Pancreas (tissue), 10 donors: ENCODE measurements around the gene USHBP1. TPM values are rescaled to one million over a fixed set of nuclear protein-coding genes. Genes with fewer than 3 reads are reported as not detected.

ENCODE experiments used
- ATAC-seq, 4 donors: fragments of 200-7000 bp; cut with Tn5 transposase; one replicate each; pipeline versions ENCODE4 v1.8.0 to v1.9.1; 2020; ENCODE audit warnings: mild to moderate bottlenecking in 4 of 4, moderate library complexity in 4 of 4
- DNase-seq, 6 donors: peaks; one replicate each; pipeline ENCODE4 v3.0.0-alpha.2; 2020
- FAIRE-seq: peaks from 2 replicates; lab custom pipeline; 2012; peaks lifted over from hg19 to GRCh38; lab: Jason Lieb, UNC
- H3K27ac ChIP-seq, 4 donors: fragments of 200-600 bp; sonication (generic); 1 replicate in 3 of 4; 2 replicates in 1 of 4; pipeline versions ENCODE4 v1.5.0 to v1.8.0; 2020
- H3K27me3 ChIP-seq, 4 donors: fragments of 200-600 bp; one replicate each; pipeline ENCODE4 v1.8.0; 2021
- H3K36me3 ChIP-seq, 3 donors: fragments of 200-600 bp; sonication (generic) in 1 of 3; one replicate each; pipeline versions ENCODE4 v1.5.0 to v1.8.0; 2020 to 2021
- H3K4me1 ChIP-seq, 3 donors: fragments of 200-600 bp; one replicate each; pipeline ENCODE4 v1.8.0; 2021
- H3K4me3 ChIP-seq, 4 donors: fragments of 200-600 bp; sonication (generic) in 2 of 4; one replicate each; pipeline versions ENCODE4 v1.5.0 to v1.8.0; 2020 to 2021
- H3K9me3 ChIP-seq, 4 donors: fragments of 200-600 bp; one replicate each; pipeline ENCODE4 v1.8.0; 2021
- WGBS, 2 donors: extraction: QIAGEN DNeasy Blood & Tissue Kit; methylation state at CpG; one replicate each; pipeline ENCODE4 v1.1.7; 2013; 5-methylcytosine and 5-hydroxymethylcytosine counted together
- intact Hi-C, 3 donors: fragments of 100-400 bp; cut with DNase I; formaldehyde crosslinking; loops; one replicate each; pipeline versions ENCODE4 v1.11.1 to v1.14.2; 2022
- polyA plus RNA-seq, 2 donors: library from polyadenylated mRNA; stranded (reverse); fragments of 200-250 nt; gene quantifications; one replicate each; pipeline ENCODE4 v1.2.3, GENCODE V29; 2013
- total RNA-seq, 6 donors: library from RNA; stranded (reverse); fragmentation: NEBNext Ultra II Directional in 4 of 6; extraction: Animal tissue kit (Norgen Biotek cat#: 25700) in 4 of 6; gene quantifications; one replicate each; pipeline versions ENCODE4 v1.2.1 to v1.2.4, GENCODE V29; 2021 to 2023
- TF ChIP-seq, protein P1 (sequence below), 4 donors: fragments of 200-600 bp; sonication (generic) in 3 of 4; IDR thresholded peaks; one replicate each; pipeline versions ENCODE4 v1.5.0 to v1.8.0; 2021; ENCODE audit warnings: antibody characterized with exemption in 4 of 4
- donor health status: healthy with polysubstance abuse.
- donor health status: DM: no; HTN: no; CAD: no; lungs with moderate emphysema.
- donor health status: DM: no; HTN: no; CAD: no.
- donor health status: control.
- donor health status: control.
- donor health status: Bipolar disorder and iron deficiency.
- donor health status: DM: yes; HTN: yes; CAD: no.
- donor health status: DM: no; HTN: no; CAD: no.
- donor health status: DM: no; HTN: no; CAD: no.
- donor health status: DM: yes; HTN: yes; CAD: no.

Gene USHBP1
- total and polyA plus RNA-seq, 8 donors, result 1.2 to 11.1 (median 2.1) TPM

DNA sequence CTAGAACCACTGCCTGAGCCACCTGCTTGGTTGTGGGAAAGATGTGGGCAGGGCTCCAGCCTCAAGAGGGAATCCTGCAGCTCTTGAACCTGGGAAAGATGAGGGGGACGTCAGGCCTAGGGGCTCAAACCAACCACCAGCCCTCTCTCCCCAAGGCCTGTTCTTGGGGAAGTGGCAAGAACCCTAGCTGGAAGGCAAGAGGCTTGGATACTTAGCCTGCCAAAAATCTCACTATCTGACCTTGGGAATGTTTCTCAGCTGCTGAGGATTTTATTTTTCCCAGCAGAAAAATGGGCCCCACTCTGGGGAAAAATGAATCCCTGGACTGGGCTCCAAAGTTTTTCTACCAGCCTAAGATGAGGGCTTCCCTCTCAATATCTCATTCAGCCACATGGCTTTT is 4.6 kb downstream of the USHBP1 start:
- Histone ChIP-seq H3K9me3 (no peaks in the 10 kb centered on the region), H3K4me3 (peak overlapping the region in 1 of 4 donors; percentile 6), H3K4me1 (peaks cover 4 to 22% (median 9%) of the 10 kb centered on the region in 3 donors), H3K27ac (peak overlapping the region; percentile 54 to 66 (median 58)), H3K36me3 (no peaks in the 10 kb centered on the region), H3K27me3 (no peaks in the 10 kb centered on the region)
- WGBS, 2 donors, result 26 to 28% methylated on average over 1 of the region's 1 CpG
- intact Hi-C loops, result no loop called here
- ATAC-seq (peak; percentile 68 to 76 (median 70)), DNase-seq (peak in 3 of 6 donors; percentile 46 to 67 (median 63)), FAIRE-seq (no peak)
- TF ChIP-seq, protein P1, sequence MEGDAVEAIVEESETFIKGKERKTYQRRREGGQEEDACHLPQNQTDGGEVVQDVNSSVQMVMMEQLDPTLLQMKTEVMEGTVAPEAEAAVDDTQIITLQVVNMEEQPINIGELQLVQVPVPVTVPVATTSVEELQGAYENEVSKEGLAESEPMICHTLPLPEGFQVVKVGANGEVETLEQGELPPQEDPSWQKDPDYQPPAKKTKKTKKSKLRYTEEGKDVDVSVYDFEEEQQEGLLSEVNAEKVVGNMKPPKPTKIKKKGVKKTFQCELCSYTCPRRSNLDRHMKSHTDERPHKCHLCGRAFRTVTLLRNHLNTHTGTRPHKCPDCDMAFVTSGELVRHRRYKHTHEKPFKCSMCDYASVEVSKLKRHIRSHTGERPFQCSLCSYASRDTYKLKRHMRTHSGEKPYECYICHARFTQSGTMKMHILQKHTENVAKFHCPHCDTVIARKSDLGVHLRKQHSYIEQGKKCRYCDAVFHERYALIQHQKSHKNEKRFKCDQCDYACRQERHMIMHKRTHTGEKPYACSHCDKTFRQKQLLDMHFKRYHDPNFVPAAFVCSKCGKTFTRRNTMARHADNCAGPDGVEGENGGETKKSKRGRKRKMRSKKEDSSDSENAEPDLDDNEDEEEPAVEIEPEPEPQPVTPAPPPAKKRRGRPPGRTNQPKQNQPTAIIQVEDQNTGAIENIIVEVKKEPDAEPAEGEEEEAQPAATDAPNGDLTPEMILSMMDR (IDR thresholded peaks at IDR 0.05), result no peak

DNA sequence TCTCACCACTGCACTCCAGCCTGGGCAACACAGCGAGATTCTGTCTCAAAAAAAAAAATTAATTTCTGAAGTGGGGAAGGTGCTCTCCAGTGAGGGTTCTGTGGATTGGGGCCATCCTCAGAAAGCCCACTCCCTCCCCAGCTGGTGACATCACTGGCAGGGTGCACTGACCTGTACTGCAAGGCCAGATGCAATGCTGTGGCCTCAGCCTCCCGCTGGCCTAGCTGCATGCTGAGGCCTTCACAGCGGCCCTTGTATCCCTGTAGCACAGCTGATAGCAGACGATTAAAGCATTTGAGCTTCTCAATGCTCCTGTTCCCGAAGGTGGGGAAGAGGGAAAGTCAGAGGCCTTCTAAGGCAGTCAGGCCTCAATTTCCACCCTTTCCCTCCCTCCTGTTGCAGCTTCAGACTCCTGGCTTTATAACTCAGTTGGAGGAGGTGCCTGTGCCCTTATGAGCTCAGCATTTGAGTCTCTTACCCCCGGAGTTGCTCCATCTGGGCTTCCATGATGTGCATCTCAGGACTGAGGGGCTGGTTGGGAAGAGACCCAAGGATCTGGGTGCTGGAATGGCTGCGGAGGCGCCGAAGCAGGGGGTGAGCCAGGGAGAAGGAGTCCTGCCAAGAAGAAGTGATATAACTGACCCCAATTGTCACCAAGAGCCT is 5.3 kb downstream of the USHBP1 start:
- no peak for ATAC-seq
- Histone ChIP-seq H3K36me3 (no peaks in the 10 kb centered on the region), H3K27ac (peak overlapping the region; percentile 54 to 66 (median 58)), H3K4me1 (peaks cover 4 to 22% (median 9%) of the 10 kb centered on the region in 3 donors), H3K27me3 (no peaks in the 10 kb centered on the region), H3K9me3 (no peaks in the 10 kb centered on the region), H3K4me3 (peak overlapping the region in 1 of 4 donors; percentile 6)
- TF ChIP-seq, protein P1 (IDR thresholded peaks at IDR 0.05), result no peak
- no peak for FAIRE-seq
- 49 to 72% methylated on average over 9 of the region's 9 CpGs for WGBS, 2 donors
- DNase-seq, result peak in 1 of 6 donors; percentile 51
- intact Hi-C loops, result no loop called here

GRCh38 chr19:17256130-17256529 is 8.4 kb downstream of the USHBP1 start:
- H3K4me1 ChIP-seq, result peaks cover 4 to 22% (median 9%) of the 10 kb centered on the region in 3 donors
- no peak for DNase-seq
- no peak for FAIRE-seq
- WGBS, 2 donors, result 93 to 97% methylated on average over 3 of the region's 3 CpGs
- no peak overlapping the region for H3K4me3 ChIP-seq
- intact Hi-C loops, result no loop called here
- H3K27me3 ChIP-seq, result no peaks in the 10 kb centered on the region
- peak overlapping the region in 1 of 4 donors; percentile 70 for H3K27ac ChIP-seq
- TF ChIP-seq, protein P1 (IDR thresholded peaks at IDR 0.05), result no peak
- no peaks in the 10 kb centered on the region for H3K36me3 ChIP-seq
- H3K9me3 ChIP-seq, result no peaks in the 10 kb centered on the region
- no peak for ATAC-seq

- no peaks in the 10 kb centered on the region for H3K36me3 ChIP-seq
- TF ChIP-seq, protein P1 (IDR thresholded peaks at IDR 0.05), result no peak
- intact Hi-C loops, result no loop called here
- FAIRE-seq, result no peak
- no peaks in the 10 kb centered on the region for H3K27me3 ChIP-seq
- peak in 5 of 6 donors; percentile 53 to 84 (median 69) for DNase-seq
- no peaks in the 10 kb centered on the region for H3K9me3 ChIP-seq
- peak overlapping the region; percentile 38 to 70 (median 54) for H3K27ac ChIP-seq
- ATAC-seq, result peak; percentile 65 to 88 (median 74)
- no peak overlapping the region for H3K4me3 ChIP-seq
- 19 to 39% methylated on average over 17 to 18 of the region's 18 CpGs for WGBS, 2 donors
- H3K4me1 ChIP-seq, result peaks cover 0 to 17% (median 9%) of the 10 kb centered on the region in 3 donors
These were observed 9.4 kb downstream of the USHBP1 start for GRCh38 chr19:17255150-17255621.

DNA sequence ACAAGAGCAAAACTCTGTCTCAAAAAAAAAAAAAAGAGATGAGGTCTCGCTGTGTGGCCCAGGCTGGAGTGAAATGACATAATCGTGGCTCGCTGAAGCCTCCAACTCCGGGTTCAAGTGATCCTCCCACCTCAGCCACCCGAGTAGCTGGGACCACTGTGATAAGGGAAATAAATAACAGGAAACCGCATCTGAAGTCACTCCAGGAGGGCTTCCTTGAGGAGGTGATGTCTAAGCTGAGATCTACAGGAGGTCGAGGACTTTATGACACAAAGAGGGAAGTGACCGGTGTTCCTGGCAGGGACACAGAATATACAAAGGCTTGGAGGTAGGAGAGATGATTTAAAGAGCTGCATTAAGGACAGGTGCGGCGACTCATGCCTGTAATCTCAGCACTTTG is 9.9 kb downstream of the USHBP1 start:
- DNase-seq (no peak), ATAC-seq (no peak), FAIRE-seq (no peak)
- H3K27me3 ChIP-seq, result no peaks in the 10 kb centered on the region
- TF ChIP-seq, protein P1 (IDR thresholded peaks at IDR 0.05), result no peak
- H3K27ac ChIP-seq, result peak overlapping the region in 3 of 4 donors; percentile 38 to 70 (median 45)
- H3K4me1 ChIP-seq, result peaks cover 0 to 15% (median 8%) of the 10 kb centered on the region in 3 donors
- no peaks in the 10 kb centered on the region for H3K9me3 ChIP-seq
- intact Hi-C loops, result no loop called here
- 83 to 88% methylated on average over 10 of the region's 10 CpGs for WGBS, 2 donors
- H3K4me3 ChIP-seq, result no peak overlapping the region
- no peaks in the 10 kb centered on the region for H3K36me3 ChIP-seq
